ENCODE data around the gene KLF15.
A peak's percentile ranks its signal among the peaks of the same experiment; 100 is the strongest.

The KLF15 gene

DNA sequence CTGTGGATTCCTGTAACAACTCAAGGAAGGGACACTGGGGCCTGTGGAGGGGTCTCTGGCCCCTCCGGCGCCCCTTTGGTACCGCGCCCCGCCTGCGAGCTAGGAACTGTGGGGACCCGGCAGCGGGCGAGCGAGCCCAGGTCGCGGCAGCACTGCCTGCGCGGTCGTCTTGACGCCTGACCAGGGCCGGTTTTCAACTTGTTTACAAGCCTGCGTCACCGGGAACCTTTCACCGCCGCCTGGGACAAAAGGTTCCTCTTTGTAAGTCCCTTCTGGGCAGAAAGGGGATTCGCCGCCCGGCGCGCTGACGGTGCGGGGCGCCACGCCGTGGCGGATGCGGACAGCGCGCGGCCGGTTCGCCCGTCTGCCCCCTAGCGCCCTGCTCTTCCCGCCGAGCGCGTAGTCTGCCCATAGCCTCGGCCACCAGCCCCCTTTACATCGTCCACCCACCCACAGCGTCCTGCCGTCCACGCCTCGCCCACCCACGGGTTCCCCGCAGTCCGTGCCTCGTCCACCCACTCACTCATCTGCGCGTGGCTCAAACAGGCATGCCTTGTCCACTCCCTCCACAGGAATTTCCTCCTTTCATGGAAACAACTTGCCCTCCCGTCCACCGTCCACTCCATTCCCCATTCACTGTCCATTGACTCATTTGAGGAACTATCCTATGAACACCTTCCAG lies 32.0 kb upstream of the KLF15 start:
- DNase-seq = peak; percentile 32 to 65

DNA sequence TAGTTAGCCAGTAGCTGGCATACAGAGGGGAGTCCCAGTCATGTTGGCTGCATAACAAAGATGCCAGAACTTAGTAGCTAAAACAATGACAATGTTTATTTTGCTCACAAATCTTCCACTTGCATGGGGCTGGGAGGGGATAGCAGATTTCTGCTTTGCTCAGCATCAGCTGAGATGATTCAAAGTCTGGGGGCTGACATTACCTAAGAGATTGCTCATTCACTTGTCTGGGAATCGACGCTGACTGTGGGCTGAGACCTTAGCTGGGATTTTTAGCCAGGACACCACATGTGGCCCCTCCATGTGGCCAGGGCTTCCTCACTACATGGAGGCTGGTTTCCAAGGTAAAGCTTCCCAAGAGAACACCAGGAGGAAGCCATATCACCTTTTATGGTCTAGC lies 24.8 kb upstream of the KLF15 start:
- DNase-seq = no peak

GRCh38 chr3:126380011-126380768 lies 23.0 kb upstream of the KLF15 start:
- no peak for DNase-seq

DNA sequence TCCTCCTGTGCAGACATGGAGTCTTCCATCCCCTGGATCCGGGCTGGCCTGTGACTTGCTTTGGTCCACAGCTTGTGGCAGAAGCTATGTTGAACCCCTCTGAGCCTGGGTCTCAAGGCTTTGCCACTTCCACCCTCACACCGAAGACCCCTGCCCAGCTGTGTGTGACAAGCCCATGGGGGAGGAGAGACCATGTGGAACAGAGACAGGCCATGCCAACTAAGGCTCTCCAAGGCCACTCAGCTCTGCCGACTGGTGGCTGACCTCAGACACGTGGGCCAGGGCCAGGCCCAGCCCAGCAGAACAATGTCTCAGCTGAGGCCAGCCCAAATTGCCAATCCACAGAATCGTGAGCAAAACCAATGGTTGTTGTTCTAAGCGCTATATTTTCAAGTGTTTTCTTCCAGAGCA lies 21.1 kb upstream of the KLF15 start:
- DNase-seq = no peak

DNA sequence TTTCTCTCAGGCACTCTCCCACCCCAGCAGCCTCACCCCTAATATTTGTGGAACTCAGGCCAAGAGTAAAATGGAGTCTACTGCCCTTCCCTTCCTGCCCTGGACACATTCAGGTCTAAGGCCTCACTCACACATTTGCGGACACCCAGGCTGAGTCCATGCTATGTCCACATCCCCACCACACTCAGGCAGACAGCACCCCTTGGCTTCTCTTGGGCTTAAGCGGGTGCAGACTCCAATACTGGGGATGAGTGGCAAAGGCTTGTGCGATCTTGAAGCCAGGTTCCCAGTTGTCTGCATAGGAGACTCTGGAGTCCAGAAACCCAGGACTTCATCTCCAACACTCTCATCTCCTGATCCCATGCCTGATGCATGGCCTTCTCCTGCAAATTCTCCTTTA lies 20.0 kb upstream of the KLF15 start:
- DNase-seq = no peak

DNA sequence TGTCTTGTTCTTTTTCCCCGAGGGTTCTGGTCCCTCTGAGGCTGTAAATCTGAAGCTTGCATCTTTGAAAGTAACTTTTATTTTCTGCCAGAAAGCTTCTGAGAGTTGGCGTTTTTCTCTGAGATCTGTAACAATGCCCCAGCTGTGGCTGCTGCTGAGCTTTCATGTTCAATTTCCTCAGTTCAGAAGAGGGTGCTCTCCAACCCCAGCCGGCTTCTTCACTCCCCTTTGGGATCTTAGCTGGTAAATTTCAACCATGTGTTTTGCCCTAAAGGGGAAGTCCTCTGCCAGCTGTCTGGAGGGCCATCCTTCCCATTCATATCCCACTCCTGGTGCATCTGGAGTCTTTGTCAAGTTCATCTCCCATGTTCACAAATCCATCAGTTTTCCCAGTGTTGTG lies 19.2 kb upstream of the KLF15 start:
- no peak for DNase-seq

DNA sequence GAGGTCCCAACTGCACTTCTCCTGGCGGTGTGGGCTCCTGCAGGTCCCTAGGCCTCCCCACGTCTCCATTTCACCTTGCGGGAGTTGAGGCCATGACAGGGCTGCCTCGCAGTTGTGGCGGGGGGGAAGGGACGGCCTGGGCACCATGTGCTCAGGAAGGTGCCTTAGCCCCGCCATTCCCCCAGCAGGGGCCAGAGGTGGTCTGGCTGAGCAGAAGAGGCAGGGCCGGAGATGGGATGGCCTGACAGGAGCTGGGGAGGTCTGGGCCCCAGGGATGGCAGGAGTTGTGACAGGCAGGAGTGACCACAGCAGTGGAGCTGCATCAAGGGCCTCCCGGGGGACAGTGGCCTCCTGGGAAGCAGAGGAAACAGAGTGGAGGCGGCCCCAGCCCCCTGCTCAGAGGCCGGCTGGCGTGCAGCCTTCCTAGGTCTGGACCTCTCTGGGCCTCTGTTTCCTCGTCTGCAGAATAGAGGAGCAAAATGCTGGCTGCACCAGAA lies 18.7 kb upstream of the KLF15 start:
- DNase-seq = no peak

DNA sequence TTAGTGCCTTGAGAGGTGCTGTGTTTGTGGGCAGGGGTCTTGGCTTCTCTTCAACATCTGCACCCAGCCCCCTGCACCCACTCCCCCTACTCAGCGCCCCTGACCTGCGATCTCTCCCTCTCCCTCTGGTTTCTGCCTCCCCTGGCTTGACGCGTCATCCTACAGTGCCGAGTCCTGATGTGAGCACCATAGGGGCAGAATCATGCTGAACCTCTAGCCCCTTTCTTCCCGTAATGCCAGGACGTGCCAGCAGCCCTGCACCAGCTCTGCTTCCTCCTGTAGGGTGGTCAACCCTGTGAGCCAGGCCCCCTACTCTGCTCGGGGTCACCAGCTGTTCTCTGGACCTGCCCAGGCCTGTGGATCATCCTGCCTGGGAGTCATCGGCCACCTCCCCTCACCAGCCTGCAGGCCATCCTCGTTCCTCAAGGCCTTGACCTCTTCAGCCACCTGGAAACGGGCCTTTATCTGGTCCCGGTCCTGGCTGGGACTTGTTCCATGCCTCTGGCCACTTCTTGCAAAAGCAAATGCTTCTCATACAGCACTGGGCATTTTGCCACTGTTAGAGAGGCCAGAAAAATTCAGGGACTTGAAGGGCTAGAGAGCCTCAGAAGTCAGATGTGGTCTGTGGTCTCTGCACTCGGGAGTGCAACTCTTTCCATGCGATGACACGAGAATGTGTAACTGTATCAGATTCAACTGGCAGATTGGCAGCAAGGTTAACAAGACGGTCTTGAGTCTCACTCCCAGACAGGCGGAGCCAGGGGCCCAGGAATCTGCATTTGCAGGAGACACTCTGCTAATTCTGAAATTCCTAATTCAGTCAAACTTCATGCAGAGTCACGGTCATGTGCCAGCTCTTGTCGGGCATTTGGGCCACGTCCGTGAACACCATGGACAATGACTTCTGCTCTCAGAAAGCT lies 16.7 kb upstream of the KLF15 start:
- no peak for DNase-seq

- no peak for DNase-seq
Observed at GRCh38 chr3:126373146-126373613, 16.0 kb upstream of the KLF15 start.

GRCh38 chr3:126372413-126373145 lies 15.4 kb upstream of the KLF15 start:
- no peak for DNase-seq

GRCh38 chr3:126371096-126371705 lies 14.0 kb upstream of the KLF15 start:
- DNase-seq = no peak

DNA sequence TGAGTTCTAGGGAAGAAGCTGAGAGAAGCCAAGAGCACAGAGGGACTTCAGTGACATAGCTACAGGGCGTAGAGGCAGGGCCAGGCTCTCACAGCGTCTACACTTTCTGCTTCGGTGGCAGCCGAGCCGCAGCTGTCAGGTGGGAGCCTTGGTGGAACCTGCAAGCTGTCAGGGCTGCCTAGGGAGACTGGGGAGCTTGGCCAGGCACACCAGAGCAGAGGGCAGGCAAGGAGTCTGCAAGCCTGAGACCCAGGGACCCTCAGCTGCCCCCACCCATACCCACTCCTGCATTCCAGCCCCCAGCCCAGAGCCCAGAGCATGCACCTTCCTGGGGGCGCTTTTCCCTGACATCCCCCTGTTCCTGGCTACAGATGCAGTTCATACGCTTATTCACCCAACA lies 13.4 kb upstream of the KLF15 start:
- no peak for DNase-seq

DNA sequence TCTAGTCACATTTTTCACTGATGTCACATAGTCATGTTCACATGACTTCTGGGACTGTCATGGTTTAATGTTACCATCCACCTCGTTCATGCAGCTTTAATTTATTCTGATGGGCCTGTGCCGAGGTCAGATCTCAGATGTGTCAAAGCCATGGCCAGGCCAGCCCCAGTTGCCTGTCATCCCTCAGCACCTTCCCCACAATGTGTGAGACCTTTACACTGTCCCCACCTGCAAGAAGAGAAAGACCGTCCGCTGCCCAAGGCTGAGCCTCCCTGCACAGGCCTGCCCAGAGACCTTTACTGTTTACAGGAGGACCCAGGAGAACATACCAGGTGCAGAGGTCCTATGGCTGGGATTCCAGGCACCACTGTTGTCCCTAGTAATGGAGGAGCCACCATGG lies 12.8 kb upstream of the KLF15 start:
- no peak for DNase-seq

GRCh38 chr3:126369490-126369889 lies 12.3 kb upstream of the KLF15 start:
- no peak for DNase-seq

DNA sequence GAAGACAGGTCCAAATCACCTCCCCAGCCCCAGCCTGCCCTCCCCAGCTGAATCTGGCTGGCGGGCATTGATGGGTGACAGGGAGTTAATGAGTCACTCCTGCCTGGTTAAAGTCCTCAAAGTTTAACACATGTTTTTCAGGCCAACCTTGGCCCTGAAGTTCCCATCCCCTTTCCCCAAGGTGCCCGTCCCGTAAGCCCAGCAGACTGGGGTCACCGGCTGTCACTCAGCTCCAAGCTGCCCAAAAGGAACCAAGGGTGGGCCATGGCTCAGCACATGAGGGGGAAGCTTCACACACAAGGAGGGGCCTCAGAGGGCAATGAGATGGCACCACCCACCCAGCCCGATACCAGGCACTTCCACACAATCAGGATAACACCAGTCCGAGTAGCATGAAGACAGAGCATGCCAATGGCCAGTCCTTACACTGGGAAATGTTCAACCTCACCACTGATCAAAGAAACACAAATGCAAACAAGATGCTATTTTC lies 10.2 kb upstream of the KLF15 start:
- DNase-seq = no peak

- no peak for DNase-seq
Observed at GRCh38 chr3:126365351-126366277, 8.4 kb upstream of the KLF15 start.

- no peak for DNase-seq
Observed at GRCh38 chr3:126364731-126365301, 7.6 kb upstream of the KLF15 start.

GRCh38 chr3:126364130-126364695 lies 7.0 kb upstream of the KLF15 start:
- DNase-seq = no peak

GRCh38 chr3:126361211-126361610 lies 4.0 kb upstream of the KLF15 start:
- no peak for DNase-seq

- no peak for DNase-seq
Observed at GRCh38 chr3:126360714-126361060, 3.5 kb upstream of the KLF15 start.

Data from CD4-positive, alpha-beta T cell treated with Interferon alpha-2 for 1 hour (primary cell).